ENCODE results near the gene MB21D2. TPM values are rescaled to one million over a fixed set of nuclear protein-coding genes. Genes with fewer than 3 reads are reported as not detected.

The MB21D2 gene
- total RNA-seq, 5 donors from 2014 or later (not counting 1 experiment from before 2014, with no cell fraction given): 4.1 to 7.6 (median 5.5) TPM

DNA sequence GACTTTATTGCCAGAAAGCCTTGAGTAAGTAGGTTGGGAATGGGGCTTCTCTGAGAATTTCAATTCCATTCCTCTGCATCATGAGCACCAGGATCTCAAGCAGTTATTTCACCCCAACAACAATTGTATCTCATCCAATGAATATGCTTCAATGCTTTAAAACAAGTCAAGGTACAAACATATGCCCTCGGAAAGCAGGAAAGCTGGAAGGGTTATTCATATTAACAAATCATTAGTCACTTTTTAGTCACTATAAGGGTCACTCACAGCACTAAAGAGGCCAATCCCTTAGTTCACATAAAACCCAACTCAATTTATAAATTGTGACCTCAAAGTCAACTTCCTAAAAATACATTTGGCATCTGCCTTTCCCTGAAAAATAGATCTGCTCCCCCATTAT, 16.2 kb downstream of the MB21D2 start:
- CTCF ChIA-PET: no interaction called here
- Histone ChIP-seq H3K4me1 (ENCODE audit: control insufficient read depth in 1 of 2, extremely low read depth in 1 of 2, insufficient read depth in 2 of 2, low read length in 2 of 2) (peaks cover 0 to 17% of the 10 kb centered on the region in 2 experiments), H3K36me3 (ENCODE audit: control insufficient read depth in 2 of 2, extremely low read depth in 1 of 2, insufficient read depth in 1 of 2, low read length in 1 of 2) (no peaks in the 10 kb centered on the region), H3K4me3 (ENCODE audit: control insufficient read depth in 1 of 2, extremely low read depth in 1 of 2, low read length in 1 of 2) (no peak overlapping the region), H3K27ac (ENCODE audit: low read length) (no peak overlapping the region), H3K9me3 (no peaks in the 10 kb centered on the region), H3K27me3 (replicated peaks in 1 of 2; ENCODE audit: control insufficient read depth in 2 of 2, extremely low read depth in 1 of 2, insufficient read depth in 2 of 2, low read length in 1 of 2) (no peaks in the 10 kb centered on the region)
- H3K36me3 Mint-ChIP-seq: no peaks in the 10 kb centered on the region
- H3K4me3 Mint-ChIP-seq: no peak overlapping the region
- no peaks in the 10 kb centered on the region for H3K27me3 Mint-ChIP-seq
- POLR2A ChIA-PET: no interaction called here
- peaks cover 26 to 57% (median 28%) of the 10 kb centered on the region in 3 donors for H3K4me1 Mint-ChIP-seq
- DNase-seq: no peak
- H3K9me3 Mint-ChIP-seq: peaks cover 0 to 4% (median 0%) of the 10 kb centered on the region in 3 donors
- WGBS (ENCODE audit: insufficient coverage): no CpG with 5 or more reads among the region's 1 CpG
- ATAC-seq (replicated peaks in 1 of 4): no peak
- H3K27ac Mint-ChIP-seq: no peak overlapping the region

DNA sequence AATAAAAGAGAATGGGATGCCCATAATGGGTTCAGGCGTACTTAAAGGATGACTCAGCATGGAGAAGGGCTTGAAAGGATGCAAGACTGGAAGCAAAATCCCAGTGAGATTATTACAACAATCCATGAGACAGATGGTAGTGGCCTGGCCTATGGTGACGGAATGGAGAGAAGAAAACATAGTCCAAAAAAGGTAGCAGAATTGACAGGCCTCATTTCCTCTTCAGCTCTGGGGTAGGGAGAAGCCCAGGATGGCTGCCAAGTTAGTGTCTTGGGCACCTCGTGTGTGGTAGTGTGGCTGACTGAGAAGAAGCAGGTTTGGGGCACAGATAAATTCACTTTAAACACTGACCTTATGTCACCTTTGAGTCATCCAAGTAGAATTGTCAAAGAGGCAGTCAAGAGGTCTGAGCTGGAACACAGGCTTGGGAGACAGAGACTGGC, 18.1 kb downstream of the MB21D2 start:
- POLR2A ChIA-PET: interaction anchor here (0.6 to 2.4 kb wide), 3 partner anchors 15 to 66 kb away, joined by 3 to 14 read pairs (median 4); partner anchors contain the start of gene MB21D2 (in 1 of the 2)
- peak in 1 of 35 experiments; percentile 23 for DNase-seq
- CTCF ChIA-PET: interaction anchor here in 1 of 2 donors (1.1 to 1.2 kb wide), 2 partner anchors 16 to 18 kb away, joined by 3 to 4 read pairs; partner anchors contain the start of gene MB21D2

DNA sequence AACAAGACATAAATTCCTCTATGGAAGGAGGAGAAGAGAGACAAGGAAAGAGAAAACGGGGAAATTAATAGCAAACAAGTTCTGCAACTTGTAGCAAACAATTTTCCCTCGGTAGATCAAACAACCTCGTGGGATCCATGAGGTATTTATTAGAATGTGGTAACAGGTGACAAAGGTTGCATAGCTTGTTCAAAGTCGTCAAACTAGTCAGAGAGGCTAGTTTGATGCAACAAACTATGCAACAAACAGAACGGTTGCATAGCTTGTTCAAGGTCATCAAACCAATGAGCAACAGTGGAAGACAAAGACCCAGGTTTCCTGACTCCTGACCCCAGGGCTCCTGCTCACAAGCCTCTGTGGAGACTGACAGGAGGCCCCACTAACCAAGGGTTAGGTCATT, 20.7 kb downstream of the MB21D2 start:
- Mint-ChIP-seq H3K9me3 (peaks cover 0 to 3% (median 0%) of the 10 kb centered on the region in 3 donors), H3K36me3 (no peaks in the 10 kb centered on the region), H3K27ac (peak overlapping the region; percentile 40), H3K4me3 (no peak overlapping the region), H3K27me3 (peaks cover 0 to 3% of the 10 kb centered on the region in 2 donors), H3K4me1 (peaks cover 54 to 82% (median 55%) of the 10 kb centered on the region in 3 donors)
- no peak overlapping the region for H3K27ac ChIP-seq (ENCODE audit: low read length)
- H3K9me3 ChIP-seq: no peaks in the 10 kb centered on the region
- DNase-seq (no peak), ATAC-seq (replicated peaks in 1 of 4) (no peak)
- H3K4me3 ChIP-seq (ENCODE audit: control insufficient read depth in 1 of 2, extremely low read depth in 1 of 2, low read length in 1 of 2): no peak overlapping the region
- ChIA-PET POLR2A (no interaction called here), CTCF (no interaction called here)
- H3K4me1 ChIP-seq (ENCODE audit: control insufficient read depth in 1 of 2, extremely low read depth in 1 of 2, insufficient read depth in 2 of 2, low read length in 2 of 2): peaks cover 0 to 36% of the 10 kb centered on the region in 2 experiments
- WGBS (ENCODE audit: insufficient coverage): 85% methylated on average over 5 of the region's 5 CpGs
- no peaks in the 10 kb centered on the region for H3K36me3 ChIP-seq (ENCODE audit: control insufficient read depth in 2 of 2, extremely low read depth in 1 of 2, insufficient read depth in 1 of 2, low read length in 1 of 2)
- no peaks in the 10 kb centered on the region for H3K27me3 ChIP-seq (replicated peaks in 1 of 2; ENCODE audit: control insufficient read depth in 2 of 2, extremely low read depth in 1 of 2, insufficient read depth in 2 of 2, low read length in 1 of 2)

More for the DNA sequence above, 18.1 kb downstream of the MB21D2 start:
- Mint-ChIP-seq H3K4me3 (peak overlapping the region in 1 of 3 donors; percentile 38), H3K27me3 (peaks cover 0 to 3% of the 10 kb centered on the region in 2 donors), H3K27ac (peak overlapping the region; percentile 79 to 84), H3K9me3 (peaks cover 0 to 3% (median 0%) of the 10 kb centered on the region in 3 donors), H3K4me1 (peaks cover 37 to 63% (median 38%) of the 10 kb centered on the region in 3 donors), H3K36me3 (no peaks in the 10 kb centered on the region)
- H3K9me3 ChIP-seq: no peaks in the 10 kb centered on the region
- ATAC-seq (replicated peaks in 1 of 4): no peak
- H3K4me1 ChIP-seq (ENCODE audit: control insufficient read depth in 1 of 2, extremely low read depth in 1 of 2, insufficient read depth in 2 of 2, low read length in 2 of 2): peaks cover 0 to 19% of the 10 kb centered on the region in 2 experiments
- H3K27me3 ChIP-seq (replicated peaks in 1 of 2; ENCODE audit: control insufficient read depth in 2 of 2, extremely low read depth in 1 of 2, insufficient read depth in 2 of 2, low read length in 1 of 2): no peaks in the 10 kb centered on the region
- H3K4me3 ChIP-seq (ENCODE audit: control insufficient read depth in 1 of 2, extremely low read depth in 1 of 2, low read length in 1 of 2): no peak overlapping the region
- no peaks in the 10 kb centered on the region for H3K36me3 ChIP-seq (ENCODE audit: control insufficient read depth in 2 of 2, extremely low read depth in 1 of 2, insufficient read depth in 1 of 2, low read length in 1 of 2)
- peak overlapping the region; percentile 53 for H3K27ac ChIP-seq (ENCODE audit: low read length)
- 100% methylated on average over 1 of the region's 3 CpGs for WGBS (ENCODE audit: insufficient coverage)

DNA sequence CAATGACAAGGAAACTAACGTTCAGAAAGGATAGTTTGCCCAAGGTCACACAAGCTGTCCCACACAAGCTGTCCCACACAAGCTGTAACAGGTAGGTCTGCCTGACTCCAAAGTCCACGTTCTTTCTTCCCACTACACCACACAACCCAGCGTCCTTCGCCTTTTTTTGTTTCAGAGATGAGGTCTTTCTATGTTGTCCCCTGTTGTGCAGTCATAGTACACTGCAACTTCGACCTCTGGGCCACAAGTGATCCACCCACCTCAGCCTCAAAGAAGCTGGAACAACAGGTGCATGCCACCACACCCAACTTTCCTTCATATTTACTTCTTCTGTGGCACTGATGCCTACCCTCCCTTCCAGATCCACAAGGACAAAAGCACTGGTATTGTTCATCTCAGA, 21.4 kb downstream of the MB21D2 start:
- Histone ChIP-seq H3K9me3 (no peaks in the 10 kb centered on the region), H3K4me3 (ENCODE audit: control insufficient read depth in 1 of 2, extremely low read depth in 1 of 2, low read length in 1 of 2) (no peak overlapping the region), H3K36me3 (ENCODE audit: control insufficient read depth in 2 of 2, extremely low read depth in 1 of 2, insufficient read depth in 1 of 2, low read length in 1 of 2) (no peaks in the 10 kb centered on the region), H3K27ac (ENCODE audit: low read length) (no peak overlapping the region), H3K27me3 (replicated peaks in 1 of 2; ENCODE audit: control insufficient read depth in 2 of 2, extremely low read depth in 1 of 2, insufficient read depth in 2 of 2, low read length in 1 of 2) (no peaks in the 10 kb centered on the region), H3K4me1 (ENCODE audit: control insufficient read depth in 1 of 2, extremely low read depth in 1 of 2, insufficient read depth in 2 of 2, low read length in 2 of 2) (peaks cover 0 to 37% of the 10 kb centered on the region in 2 experiments)
- no peak for ATAC-seq (replicated peaks in 1 of 4)
- no peak for DNase-seq
- 60% methylated on average over 4 of the region's 5 CpGs for WGBS (ENCODE audit: insufficient coverage)
- Mint-ChIP-seq H3K36me3 (no peaks in the 10 kb centered on the region), H3K4me1 (peaks cover 55 to 85% (median 58%) of the 10 kb centered on the region in 3 donors), H3K4me3 (no peak overlapping the region), H3K9me3 (peaks cover 0 to 3% (median 0%) of the 10 kb centered on the region in 3 donors), H3K27ac (peak overlapping the region in 1 of 2 donors; percentile 40), H3K27me3 (peaks cover 0 to 3% of the 10 kb centered on the region in 2 donors)
- POLR2A ChIA-PET: no interaction called here
- CTCF ChIA-PET: no interaction called here

DNA sequence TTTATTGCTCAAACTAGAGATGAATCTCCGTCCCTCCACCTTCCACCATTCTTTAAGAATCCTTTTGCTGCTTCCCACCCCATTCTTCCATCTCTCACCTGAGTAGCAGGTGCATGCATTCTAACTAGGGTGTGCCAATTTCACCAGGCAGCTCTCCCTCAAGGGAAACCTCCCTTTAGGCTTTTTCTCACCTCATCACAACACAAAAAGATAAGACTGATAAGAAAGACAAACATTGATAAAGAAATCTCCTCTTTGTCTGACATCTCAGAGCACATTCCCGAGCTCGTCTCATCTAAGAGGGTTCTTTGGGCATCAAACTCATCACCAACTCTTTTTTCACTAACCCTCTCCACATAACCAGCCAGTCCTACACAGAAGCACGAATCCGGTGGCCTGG, 23.0 kb downstream of the MB21D2 start:
- ChIA-PET POLR2A (no interaction called here), CTCF (no interaction called here)
- WGBS (ENCODE audit: insufficient coverage): 83% methylated on average over 1 of the region's 5 CpGs
- H3K27me3 ChIP-seq (replicated peaks in 1 of 2; ENCODE audit: control insufficient read depth in 2 of 2, extremely low read depth in 1 of 2, insufficient read depth in 2 of 2, low read length in 1 of 2): no peaks in the 10 kb centered on the region
- H3K4me3 ChIP-seq (ENCODE audit: control insufficient read depth in 1 of 2, extremely low read depth in 1 of 2, low read length in 1 of 2): no peak overlapping the region
- Mint-ChIP-seq H3K9me3 (peaks cover 0 to 3% (median 0%) of the 10 kb centered on the region in 3 donors), H3K4me1 (peaks cover 51 to 87% (median 60%) of the 10 kb centered on the region in 3 donors), H3K27me3 (peaks cover 0 to 3% of the 10 kb centered on the region in 2 donors), H3K4me3 (peak overlapping the region in 2 of 3 donors; percentile 35 to 66), H3K36me3 (no peaks in the 10 kb centered on the region), H3K27ac (peak overlapping the region; percentile 82 to 91)
- H3K9me3 ChIP-seq: no peaks in the 10 kb centered on the region
- H3K27ac ChIP-seq (ENCODE audit: low read length): peak overlapping the region; percentile 0
- no peaks in the 10 kb centered on the region for H3K36me3 ChIP-seq (ENCODE audit: control insufficient read depth in 2 of 2, extremely low read depth in 1 of 2, insufficient read depth in 1 of 2, low read length in 1 of 2)
- H3K4me1 ChIP-seq (ENCODE audit: control insufficient read depth in 1 of 2, extremely low read depth in 1 of 2, insufficient read depth in 2 of 2, low read length in 2 of 2): peaks cover 0 to 34% of the 10 kb centered on the region in 2 experiments
- no peak for ATAC-seq (replicated peaks in 1 of 4)
- DNase-seq: no peak

DNA sequence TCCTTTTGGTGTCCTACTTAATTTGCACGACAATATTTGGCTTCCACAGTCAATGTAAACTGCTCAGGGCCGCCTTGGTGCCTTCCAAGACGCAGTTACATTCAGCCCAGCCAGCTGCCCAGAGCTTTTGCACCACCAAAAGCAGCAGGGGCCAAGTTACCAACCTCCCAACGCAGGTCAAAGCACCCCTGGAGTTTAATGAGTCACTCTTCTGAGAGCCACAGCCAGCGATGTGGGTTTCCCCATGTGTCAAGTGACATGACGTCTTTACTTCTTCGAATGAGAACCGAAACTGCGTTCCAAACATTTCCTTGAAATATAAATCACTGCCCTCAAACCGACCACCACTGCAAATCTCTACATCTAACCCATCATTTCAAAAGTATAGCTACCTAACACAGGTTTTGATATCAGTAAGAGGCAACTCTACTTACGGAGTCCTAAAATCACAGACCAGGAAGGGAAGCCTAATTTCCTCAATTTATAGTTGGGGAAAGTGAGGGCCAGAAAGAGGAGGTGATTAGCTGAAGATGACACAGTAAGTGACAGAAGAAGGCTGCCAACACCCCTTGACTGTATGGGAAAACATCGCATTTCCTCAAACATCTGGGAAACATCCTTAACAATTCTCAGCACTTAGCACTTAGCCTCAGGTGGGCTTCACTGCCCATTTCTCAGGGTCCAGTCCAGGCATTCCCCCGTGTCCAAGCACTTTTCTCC, 24.5 kb downstream of the MB21D2 start:
- Mint-ChIP-seq H3K36me3 (no peaks in the 10 kb centered on the region), H3K4me1 (peaks cover 37 to 87% (median 58%) of the 10 kb centered on the region in 3 donors), H3K9me3 (no peaks in the 10 kb centered on the region), H3K27me3 (peaks cover 0 to 3% of the 10 kb centered on the region in 2 donors), H3K4me3 (peak overlapping the region; percentile 58 to 73 (median 66)), H3K27ac (peak overlapping the region; percentile 90 to 91)
- Histone ChIP-seq H3K27me3 (replicated peaks in 1 of 2; ENCODE audit: control insufficient read depth in 2 of 2, extremely low read depth in 1 of 2, insufficient read depth in 2 of 2, low read length in 1 of 2) (no peaks in the 10 kb centered on the region), H3K4me1 (ENCODE audit: control insufficient read depth in 1 of 2, extremely low read depth in 1 of 2, insufficient read depth in 2 of 2, low read length in 2 of 2) (peaks cover 0 to 23% of the 10 kb centered on the region in 2 experiments), H3K4me3 (ENCODE audit: control insufficient read depth in 1 of 2, extremely low read depth in 1 of 2, low read length in 1 of 2) (peak overlapping the region in 1 of 2 donors; percentile 26), H3K9me3 (no peaks in the 10 kb centered on the region), H3K27ac (ENCODE audit: low read length) (peak overlapping the region; percentile 87), H3K36me3 (ENCODE audit: control insufficient read depth in 2 of 2, extremely low read depth in 1 of 2, insufficient read depth in 1 of 2, low read length in 1 of 2) (no peaks in the 10 kb centered on the region)
- DNase-seq: peak in 32 of 35 experiments; percentile 13 to 77 (median 42)
- POLR2A ChIA-PET: no interaction called here
- 15% methylated on average over 10 of the region's 13 CpGs for WGBS (ENCODE audit: insufficient coverage)
- peak; percentile 78 to 97 (median 92) for ATAC-seq (replicated peaks in 1 of 4)
- CTCF ChIA-PET: interaction anchor here in 1 of 2 donors (0.6 to 1.8 kb wide), 2 partner anchors 17 to 24 kb away, joined by 3 to 9 read pairs; partner anchors contain the start of gene MB21D2
